ENCODE data around the gene C11orf52.
A peak's percentile ranks its signal among the peaks of the same experiment; 100 is the strongest.
"Not testable (repeated sequence)": the region's sequence is repeated elsewhere in the genome, so short reads cannot be mapped to it uniquely, and the experiment has no call there.

Gene C11orf52

DNA sequence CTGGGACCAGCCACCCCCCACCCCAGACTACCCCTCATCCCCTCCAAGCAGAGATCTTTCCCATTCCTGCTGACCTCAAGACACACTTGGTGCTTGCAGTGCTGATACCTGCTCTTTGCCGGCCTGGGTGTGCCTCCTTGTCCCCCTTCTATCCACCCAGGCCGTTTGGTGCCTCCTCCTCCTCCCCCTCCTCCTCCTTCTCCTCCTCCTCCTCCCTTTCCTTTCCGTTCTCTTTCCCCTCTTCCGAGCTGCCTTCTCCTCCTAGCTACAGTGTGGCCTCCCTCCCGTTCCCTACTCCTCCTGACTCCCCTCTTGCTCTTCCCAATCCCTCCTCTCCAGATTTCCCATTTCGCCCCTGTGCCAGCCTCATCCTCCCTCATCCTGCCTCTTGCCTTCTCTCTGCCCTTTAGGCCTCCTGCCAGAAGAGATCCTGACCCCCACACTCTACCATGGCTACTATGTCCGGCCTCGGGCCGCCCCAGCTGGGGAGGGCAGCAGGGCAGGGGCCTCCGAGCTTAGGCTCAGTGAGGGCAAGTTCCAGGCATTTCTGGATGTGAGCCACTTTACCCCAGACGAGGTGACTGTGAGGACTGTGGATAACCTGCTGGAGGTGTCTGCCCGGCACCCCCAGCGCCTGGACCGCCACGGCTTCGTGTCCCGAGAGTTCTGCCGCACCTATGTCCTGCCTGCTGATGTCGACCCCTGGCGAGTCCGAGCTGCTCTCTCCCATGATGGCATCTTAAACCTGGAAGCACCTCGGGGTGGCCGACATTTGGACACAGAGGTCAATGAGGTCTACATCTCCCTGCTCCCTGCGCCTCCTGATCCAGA is 5.5 kb upstream of the C11orf52 start:
- no peak for DNase-seq (ENCODE audit: low spot score)

- DNase-seq (ENCODE audit: low spot score): no peak
These were observed 4.7 kb upstream of the C11orf52 start for GRCh38 chr11:111913997-111914396.

DNA sequence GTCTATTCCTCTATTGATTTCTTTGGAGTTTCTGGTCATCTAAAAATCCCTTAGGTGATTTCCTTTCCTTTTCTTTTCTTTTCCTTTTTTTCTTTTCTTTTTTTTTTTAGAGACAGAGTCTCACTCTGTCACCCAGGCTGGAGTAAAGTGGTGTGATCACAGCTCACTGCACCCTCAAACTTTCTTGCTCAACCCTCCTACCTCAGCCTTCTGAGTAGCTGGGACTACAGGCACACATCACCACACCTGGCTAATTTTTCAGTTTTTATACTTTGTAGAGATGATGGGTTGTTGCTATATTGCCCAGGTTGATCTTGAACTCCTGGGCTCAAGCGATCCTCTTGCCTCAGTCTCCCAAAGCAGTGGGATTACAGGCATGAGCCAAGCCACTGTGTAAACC is 1.9 kb upstream of the C11orf52 start:
- no peak for DNase-seq (ENCODE audit: low spot score)

GRCh38 chr11:111917312-111917711 is 1.4 kb upstream of the C11orf52 start:
- no peak for DNase-seq (ENCODE audit: low spot score)

DNA sequence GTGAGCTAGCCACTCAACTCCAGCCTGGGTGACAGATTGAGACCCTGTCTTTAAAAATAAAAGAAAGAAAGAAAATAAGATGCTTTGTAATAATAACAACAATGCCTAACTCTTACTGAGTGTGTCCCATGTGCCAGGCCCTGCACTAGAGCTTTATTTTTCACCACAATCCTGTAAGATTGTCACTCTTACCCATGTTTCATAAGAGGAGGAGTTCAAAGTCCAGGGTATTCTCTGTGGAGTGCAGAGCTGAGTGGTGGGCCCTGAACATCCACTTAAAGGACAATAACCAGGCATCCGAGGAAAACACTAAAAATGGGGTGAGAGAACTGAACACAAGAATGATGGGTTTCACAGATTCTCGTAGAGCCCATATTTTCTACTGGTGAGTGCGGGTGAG is 925 bp upstream of the C11orf52 start:
- no peak for DNase-seq (ENCODE audit: low spot score)

GRCh38 chr11:111920908-111921307 is 2.2 kb downstream of the C11orf52 start:
- no peak for DNase-seq (ENCODE audit: low spot score)

GRCh38 chr11:111921541-111922230 is 3.0 kb downstream of the C11orf52 start:
- no peak for DNase-seq (ENCODE audit: low spot score)

DNA sequence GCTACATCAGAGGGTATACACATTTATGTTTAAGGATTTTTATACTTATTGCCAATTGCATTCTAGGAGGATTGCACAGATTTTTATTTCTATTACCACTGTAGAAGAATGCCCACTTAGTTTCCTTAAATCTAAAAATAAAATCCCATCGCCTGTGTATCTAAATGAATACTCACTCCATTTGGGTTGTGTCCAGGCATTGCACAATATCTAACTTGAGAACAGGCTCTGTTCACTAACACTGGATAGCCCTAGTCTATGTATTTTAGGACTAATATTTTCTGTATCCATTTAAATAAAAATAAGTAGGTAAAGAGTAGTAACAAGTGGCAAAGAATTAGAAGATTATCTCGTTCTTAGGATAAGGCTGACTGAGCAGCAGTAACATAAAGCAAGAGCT is 4.1 kb downstream of the C11orf52 start:
- no peak for DNase-seq (ENCODE audit: low spot score)

DNA sequence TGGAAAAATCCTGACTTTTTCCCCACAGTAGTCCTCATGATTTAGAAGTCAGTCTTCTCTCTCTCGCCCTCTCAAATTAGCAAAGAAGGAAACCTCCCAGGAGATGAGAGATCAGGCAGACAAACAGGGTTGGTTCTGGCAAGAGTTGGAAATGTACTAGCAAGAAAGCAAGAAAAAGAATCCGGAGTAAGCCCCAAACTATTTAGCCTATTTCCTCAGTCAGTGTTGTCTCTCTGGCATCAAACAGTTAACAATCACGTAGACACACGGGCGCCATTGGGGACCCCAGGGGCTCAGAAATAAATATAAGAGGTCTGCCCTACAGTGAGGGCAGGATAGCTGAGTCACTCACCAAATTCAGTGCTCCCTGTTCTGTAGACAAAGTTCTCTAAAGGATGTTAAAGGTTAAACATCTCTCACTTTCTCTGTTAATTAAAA is 4.7 kb downstream of the C11orf52 start:
- no peak for DNase-seq (ENCODE audit: low spot score)

DNA sequence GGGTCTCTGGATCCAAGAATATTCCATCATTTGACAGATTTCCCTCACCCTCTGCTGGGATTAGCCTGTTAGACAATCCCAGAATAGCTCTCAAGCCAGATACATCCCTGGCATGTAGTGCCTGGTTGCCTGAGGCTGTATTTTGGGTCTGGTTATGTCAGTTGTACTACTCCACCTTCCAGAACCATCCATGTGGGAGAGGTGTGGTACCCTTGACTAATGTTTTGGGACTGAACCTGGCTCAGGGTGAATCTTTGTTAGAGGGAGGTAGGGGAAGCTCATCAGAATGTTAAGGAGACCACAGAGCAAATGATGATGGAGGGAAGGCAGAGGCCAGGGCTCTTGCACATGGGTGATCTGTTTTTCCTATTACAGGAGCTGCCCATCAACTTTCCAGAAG is 5.2 kb downstream of the C11orf52 start:
- DNase-seq (ENCODE audit: low spot score): no peak

GRCh38 chr11:111925953-111926352 is 7.2 kb downstream of the C11orf52 start:
- DNase-seq (ENCODE audit: low spot score): no peak

GRCh38 chr11:111926505-111927391 is 8.0 kb downstream of the C11orf52 start:
- DNase-seq (ENCODE audit: low spot score): peak; percentile 97

DNA sequence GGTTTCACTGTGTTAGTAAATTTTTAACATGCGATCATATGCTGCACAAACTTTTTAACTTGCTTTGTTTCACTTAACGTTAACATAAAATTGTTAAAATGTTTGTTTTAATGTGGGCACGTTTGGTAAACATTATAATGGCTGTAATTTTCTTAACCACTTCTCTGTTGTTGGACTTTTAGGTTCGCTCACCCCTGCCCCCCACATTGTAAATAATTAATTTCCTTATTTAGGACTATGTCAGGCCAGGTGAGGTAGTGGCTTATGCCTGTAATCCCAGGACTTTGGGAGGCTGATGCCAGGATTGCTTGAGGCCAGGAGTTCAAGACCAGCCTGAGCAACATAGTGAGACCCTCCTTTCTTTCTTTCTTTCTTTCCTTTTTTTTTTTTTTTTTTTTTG is 11.8 kb downstream of the C11orf52 start:
- no peak for DNase-seq (ENCODE audit: low spot score)

DNA sequence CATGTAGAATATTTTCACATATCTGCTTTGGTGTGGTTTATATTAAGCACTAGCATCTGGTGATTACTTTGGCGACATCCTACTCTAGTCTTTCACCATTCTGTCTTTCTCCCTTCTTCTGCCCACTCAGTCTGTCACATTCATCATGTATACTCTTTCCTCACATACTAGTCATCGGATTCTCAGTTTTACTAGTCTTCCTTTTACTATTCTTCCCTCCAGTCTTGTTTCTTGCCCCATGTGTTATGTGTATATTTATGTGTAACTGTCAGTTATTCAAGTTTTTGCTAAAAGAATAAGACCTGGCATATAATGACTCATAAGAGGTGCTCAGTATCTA is 13.9 kb downstream of the C11orf52 start:
- no peak for DNase-seq (ENCODE audit: low spot score)

GRCh38 chr11:111933176-111933575 is 14.5 kb downstream of the C11orf52 start:
- DNase-seq (ENCODE audit: low spot score): not testable (repeated sequence)

DNA sequence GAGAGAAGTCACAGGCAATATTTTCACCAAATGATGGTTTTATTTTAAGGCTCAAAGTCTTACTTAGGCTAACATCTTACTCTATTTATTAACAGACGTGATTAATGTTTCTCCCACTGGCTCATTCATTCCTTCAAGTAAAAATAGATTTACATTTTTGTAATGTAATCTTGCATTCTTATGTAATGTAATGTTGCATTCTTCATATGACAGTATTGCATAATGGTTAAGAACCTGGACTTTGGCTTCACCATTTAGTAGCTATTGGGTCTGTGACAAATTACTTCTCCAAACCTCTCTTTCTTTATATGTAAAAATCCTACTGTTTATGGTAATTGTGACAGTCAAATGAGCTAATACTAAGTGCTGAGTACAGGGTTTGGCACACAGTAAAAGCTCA is 15.2 kb downstream of the C11orf52 start:
- no peak for DNase-seq (ENCODE audit: low spot score)

- DNase-seq (ENCODE audit: low spot score): no peak
These were observed 15.6 kb downstream of the C11orf52 start for GRCh38 chr11:111934306-111934705.

DNA sequence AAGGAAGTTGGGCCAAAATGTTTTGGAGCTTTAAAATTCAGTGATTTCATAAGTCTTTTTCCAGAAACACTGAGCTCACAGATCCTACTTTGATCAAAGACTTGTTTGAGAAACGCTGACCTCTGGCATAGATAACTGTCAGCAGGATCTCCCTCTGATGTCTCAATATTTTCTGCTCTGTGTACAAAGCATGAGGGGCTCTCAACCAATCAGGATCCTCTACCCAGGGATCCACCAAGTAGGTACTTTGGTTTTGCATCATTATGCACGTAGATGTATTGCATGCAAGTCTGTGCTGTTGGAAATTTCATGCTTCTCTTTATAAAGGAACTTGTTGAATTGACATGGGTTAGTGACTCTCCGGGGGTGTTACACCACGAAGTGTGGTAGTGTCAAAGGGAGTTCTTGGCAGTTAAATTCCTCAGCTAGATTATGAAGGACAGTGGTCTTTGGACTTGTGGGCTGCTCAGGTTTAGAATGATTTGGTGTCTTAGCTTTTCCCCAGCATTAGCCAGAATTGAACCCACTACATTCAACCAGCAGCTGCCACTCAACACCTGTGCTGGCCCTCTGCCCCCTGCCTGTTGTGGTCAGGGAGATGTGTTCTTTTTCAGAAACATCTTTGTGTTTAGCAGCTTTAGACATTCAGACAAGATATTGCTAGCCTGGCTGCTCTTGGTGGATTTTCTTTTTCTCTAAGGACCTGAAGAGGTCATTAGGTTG is 16.8 kb downstream of the C11orf52 start:
- no peak for DNase-seq (ENCODE audit: low spot score)

GRCh38 chr11:111936040-111936540 is 17.4 kb downstream of the C11orf52 start:
- no peak for DNase-seq (ENCODE audit: low spot score)

- no peak for DNase-seq (ENCODE audit: low spot score)
These were observed 18.7 kb downstream of the C11orf52 start for GRCh38 chr11:111937461-111937769.

GRCh38 chr11:111937844-111938243 is 19.1 kb downstream of the C11orf52 start:
- no peak for DNase-seq (ENCODE audit: low spot score)

DNA sequence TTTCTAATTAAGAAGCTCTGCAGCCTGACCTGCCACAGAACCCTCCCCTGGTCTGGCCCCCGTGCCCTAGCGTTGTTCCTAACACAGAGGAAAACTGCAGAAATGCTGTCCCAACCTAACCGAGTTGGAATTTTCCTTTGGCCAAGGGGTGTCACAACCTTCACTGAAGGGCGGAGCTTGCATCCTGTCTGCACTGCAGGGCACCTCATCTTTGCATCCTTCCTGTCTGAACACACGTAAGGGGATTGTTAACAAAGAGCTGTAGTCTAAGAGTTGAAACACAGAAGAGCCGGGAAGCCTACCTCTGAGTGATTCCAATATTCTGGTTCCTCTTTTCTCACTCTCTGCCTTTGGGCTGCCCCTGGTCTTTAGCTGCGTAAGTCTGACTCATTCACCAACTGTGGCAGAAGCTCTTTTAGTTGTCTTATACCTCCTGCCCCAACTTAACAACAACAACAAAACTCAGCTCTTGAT is 20.0 kb downstream of the C11orf52 start:
- DNase-seq (ENCODE audit: low spot score): no peak
